ENCODE measurements around the gene VASP.
A peak's percentile ranks its signal among the peaks of the same experiment; 100 is the strongest.

Gene VASP

GRCh38 chr19:45483033-45483432 is 24.2 kb upstream of the VASP start:
- Mint-ChIP-seq H3K4me1 (peaks cover 25% of the 10 kb centered on the region), H3K4me3 (no peak overlapping the region), H3K9me3 (no peaks in the 10 kb centered on the region)

GRCh38 chr19:45484273-45484945 is 22.9 kb upstream of the VASP start:
- Mint-ChIP-seq H3K4me1 (peaks cover 14% of the 10 kb centered on the region), H3K27ac (no peak overlapping the region), H3K27me3 (peaks cover 7% of the 10 kb centered on the region), H3K9me3 (no peaks in the 10 kb centered on the region), H3K36me3 (ENCODE audit: low read depth) (no peaks in the 10 kb centered on the region), H3K4me3 (peak overlapping the region; percentile 9)
- DNase-seq (no peak), ATAC-seq (no peak)

More at GRCh38 chr19:45483033-45483432, 24.2 kb upstream of the VASP start:
- H3K27me3 Mint-ChIP-seq = peaks cover 6% of the 10 kb centered on the region
- H3K36me3 Mint-ChIP-seq (ENCODE audit: low read depth) = peaks cover 2% of the 10 kb centered on the region
- no peak for ATAC-seq
- no peak overlapping the region for H3K27ac Mint-ChIP-seq
- DNase-seq = no peak

- DNase-seq = peak; percentile 99
- H3K27me3 Mint-ChIP-seq = peaks cover 7% of the 10 kb centered on the region
- H3K4me3 Mint-ChIP-seq = peak overlapping the region; percentile 82
- H3K36me3 Mint-ChIP-seq (ENCODE audit: low read depth) = no peaks in the 10 kb centered on the region
- H3K27ac Mint-ChIP-seq = peak overlapping the region; percentile 77
- peak; percentile 99 for ATAC-seq
- peaks cover 11% of the 10 kb centered on the region for H3K4me1 Mint-ChIP-seq
- H3K9me3 Mint-ChIP-seq = no peaks in the 10 kb centered on the region
Observed at GRCh38 chr19:45485305-45486077, 21.8 kb upstream of the VASP start.

GRCh38 chr19:45488708-45489107 is 18.6 kb upstream of the VASP start:
- H3K27me3 Mint-ChIP-seq = peaks cover 19% of the 10 kb centered on the region
- no peak for DNase-seq
- H3K36me3 Mint-ChIP-seq (ENCODE audit: low read depth) = no peaks in the 10 kb centered on the region
- no peak overlapping the region for H3K4me3 Mint-ChIP-seq
- no peaks in the 10 kb centered on the region for H3K9me3 Mint-ChIP-seq
- no peak overlapping the region for H3K27ac Mint-ChIP-seq
- ATAC-seq = no peak
- H3K4me1 Mint-ChIP-seq = peaks cover 20% of the 10 kb centered on the region

GRCh38 chr19:45489216-45489855 is 17.9 kb upstream of the VASP start:
- H3K27ac Mint-ChIP-seq = no peak overlapping the region
- no peak overlapping the region for H3K4me3 Mint-ChIP-seq
- DNase-seq = no peak
- ATAC-seq = no peak
- peaks cover 20% of the 10 kb centered on the region for H3K4me1 Mint-ChIP-seq
- peaks cover 24% of the 10 kb centered on the region for H3K27me3 Mint-ChIP-seq
- H3K9me3 Mint-ChIP-seq = no peaks in the 10 kb centered on the region
- no peaks in the 10 kb centered on the region for H3K36me3 Mint-ChIP-seq (ENCODE audit: low read depth)

- H3K36me3 Mint-ChIP-seq (ENCODE audit: low read depth) = no peaks in the 10 kb centered on the region
- H3K27me3 Mint-ChIP-seq = peaks cover 38% of the 10 kb centered on the region
- H3K9me3 Mint-ChIP-seq = no peaks in the 10 kb centered on the region
- ATAC-seq (no peak), DNase-seq (no peak)
- H3K4me3 Mint-ChIP-seq = no peak overlapping the region
- H3K27ac Mint-ChIP-seq = no peak overlapping the region
- peaks cover 23% of the 10 kb centered on the region for H3K4me1 Mint-ChIP-seq
Observed at GRCh38 chr19:45492137-45492626, 15.1 kb upstream of the VASP start.

GRCh38 chr19:45492627-45493470 is 14.4 kb upstream of the VASP start:
- no peak overlapping the region for H3K27ac Mint-ChIP-seq
- H3K36me3 Mint-ChIP-seq (ENCODE audit: low read depth) = no peaks in the 10 kb centered on the region
- peaks cover 26% of the 10 kb centered on the region for H3K4me1 Mint-ChIP-seq
- DNase-seq = no peak
- no peaks in the 10 kb centered on the region for H3K9me3 Mint-ChIP-seq
- ATAC-seq = no peak
- peaks cover 38% of the 10 kb centered on the region for H3K27me3 Mint-ChIP-seq
- peak overlapping the region; percentile 41 for H3K4me3 Mint-ChIP-seq

- no peak for DNase-seq
- Mint-ChIP-seq H3K4me1 (peaks cover 36% of the 10 kb centered on the region), H3K9me3 (no peaks in the 10 kb centered on the region), H3K27me3 (peaks cover 39% of the 10 kb centered on the region), H3K36me3 (ENCODE audit: low read depth) (no peaks in the 10 kb centered on the region), H3K4me3 (no peak overlapping the region), H3K27ac (no peak overlapping the region)
- no peak for ATAC-seq
Observed at GRCh38 chr19:45494261-45494916, 12.9 kb upstream of the VASP start.

GRCh38 chr19:45495178-45495577 is 12.1 kb upstream of the VASP start:
- Mint-ChIP-seq H3K27ac (no peak overlapping the region), H3K9me3 (no peaks in the 10 kb centered on the region), H3K4me3 (peak overlapping the region; percentile 22), H3K27me3 (peaks cover 42% of the 10 kb centered on the region), H3K36me3 (ENCODE audit: low read depth) (no peaks in the 10 kb centered on the region), H3K4me1 (peaks cover 38% of the 10 kb centered on the region)
- ATAC-seq (no peak), DNase-seq (no peak)

- Mint-ChIP-seq H3K9me3 (no peaks in the 10 kb centered on the region), H3K27me3 (peaks cover 42% of the 10 kb centered on the region), H3K4me3 (peak overlapping the region; percentile 22), H3K27ac (no peak overlapping the region), H3K4me1 (peaks cover 40% of the 10 kb centered on the region), H3K36me3 (ENCODE audit: low read depth) (no peaks in the 10 kb centered on the region)
- ATAC-seq (peak; percentile 5), DNase-seq (no peak)
Observed at GRCh38 chr19:45496349-45496953, 10.8 kb upstream of the VASP start.

GRCh38 chr19:45497791-45498190 is 9.5 kb upstream of the VASP start:
- Mint-ChIP-seq H3K4me1 (peaks cover 45% of the 10 kb centered on the region), H3K36me3 (ENCODE audit: low read depth) (no peaks in the 10 kb centered on the region), H3K27ac (peak overlapping the region; percentile 53), H3K27me3 (peaks cover 34% of the 10 kb centered on the region), H3K9me3 (no peaks in the 10 kb centered on the region), H3K4me3 (peak overlapping the region; percentile 58)
- no peak for DNase-seq
- ATAC-seq = no peak

- no peaks in the 10 kb centered on the region for H3K9me3 Mint-ChIP-seq
- peaks cover 29% of the 10 kb centered on the region for H3K27me3 Mint-ChIP-seq
- H3K4me3 Mint-ChIP-seq = peak within 1 kb of the TSS; percentile 84
- ATAC-seq = peak; percentile 57
- H3K4me1 Mint-ChIP-seq = peaks cover 38% of the 10 kb centered on the region
- H3K36me3 Mint-ChIP-seq (ENCODE audit: low read depth) = no peaks in the 10 kb centered on the region
- DNase-seq = peak; percentile 75
- H3K27ac Mint-ChIP-seq = peak within 1 kb of the TSS; percentile 75
Observed at GRCh38 chr19:45498411-45499195, 8.7 kb upstream of the VASP start, which contains the start of gene PPM1N. PPM1N (plus strand) TSS chr19:45498443; CDS start chr19:45498473, 30 bp downstream.
